H1 (cell line): ENCODE data around the gene NECTIN1. TPM values are rescaled to one million over a fixed set of nuclear protein-coding genes. Genes with fewer than 3 reads are reported as not detected.

Experiments used
- ASH2L ChIP-seq: fragments of 200-600, 300-600 bp; sonication (generic); IDR thresholded peaks from one replicate; pipeline ENCODE4 v1.7.1; 2017; ENCODE audit warnings: low read length
- CBX5 ChIP-seq: fragments of 300-800, 300-1000 bp; sonication (generic); IDR thresholded peaks from 2 replicates; pipeline ENCODE4 v1.7.1; 2016; ENCODE audit warnings: antibody characterized with exemption, low read length, low read depth
- CBX8 ChIP-seq: fragments of 300-800, 300-1000 bp; sonication (generic); IDR thresholded peaks from 2 replicates; pipeline ENCODE4 v1.7.1; 2016; ENCODE audit warnings: low read depth, low read length, borderline replicate concordance
- polyA plus RNA-seq, 7 experiments: library from polyadenylated mRNA; depleted of rRNA in 3 of 7; stranded (reverse) in 5 of 7; unstranded in 2 of 7; fragments of >200 nt in 5 of 7; fragments of 200-250 nt in 2 of 7; gene quantifications; 1 replicate in 5 of 7; 2 replicates in 1 of 7; 4 replicates in 1 of 7; pipeline versions ENCODE4 v1.2.1 to v1.2.3, GENCODE V29; 2011 to 2013; ENCODE audit warnings: missing spikeins in 2 of 7, mixed read lengths in 2 of 7
- total RNA-seq: library from RNA; stranded (reverse); fragmentation: NEBNext Ultra II Directional; extraction: Animal tissue kit (Norgen Biotek cat#: 25700); gene quantifications from 2 replicates; pipeline ENCODE4 v1.2.1, GENCODE V29; 2021
- TF ChIP-seq, protein P1 (sequence below), 3 experiments: IDR thresholded peaks; 1 replicate in 2 of 3; 2 replicates in 1 of 3; pipeline versions ENCODE4 v1.5.1 to v1.6.1; 2011; ENCODE audit warnings: low read length in 3 of 3, mild to moderate bottlenecking in 3 of 3, inconsistent platforms in 2 of 3, low read depth in 1 of 3, moderate library complexity in 1 of 3; ENCODE audit not compliant: insufficient read depth in 1 of 3; ENCODE audit errors: control extremely low read depth in 1 of 3
- TF ChIP-seq, protein P2 (sequence below): IDR thresholded peaks from 2 replicates; pipeline ENCODE4 v1.6.1; 2011; ENCODE audit warnings: low read depth, mild to moderate bottlenecking, low read length; ENCODE audit not compliant: insufficient read depth
- TF ChIP-seq, protein P3 (sequence below): IDR thresholded peaks from 2 replicates; pipeline ENCODE4 v1.6.1; 2011; ENCODE audit warnings: low read length, improper control_type of control experiment

NECTIN1 gene
- total and polyA plus RNA-seq, 2 of the 8 experiments (the other 6 are each of a cell fraction or from before 2014, with no cell fraction given), result 43.2 to 97.7 TPM

DNA sequence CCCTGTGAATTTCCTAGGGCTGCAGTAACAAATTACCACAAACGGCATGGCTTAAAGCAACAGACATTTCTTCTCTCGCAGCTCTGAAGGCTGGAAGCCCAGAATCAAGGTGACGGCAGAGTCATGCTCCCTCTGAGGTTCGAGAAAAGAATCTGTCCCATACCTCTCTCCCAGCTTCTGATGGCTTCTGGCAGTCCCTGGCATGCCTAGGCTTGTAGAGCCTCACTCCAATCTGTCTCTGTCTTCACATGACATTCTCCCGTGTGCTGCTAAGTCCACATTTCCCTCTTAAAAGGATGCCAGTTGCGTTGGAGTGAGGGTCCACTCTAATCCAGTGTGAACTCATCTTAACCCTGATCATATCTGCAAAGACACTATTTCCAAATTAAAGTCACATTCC, 116.2 kb downstream of the NECTIN1 start (continued):
- TF ChIP-seq, protein P1, sequence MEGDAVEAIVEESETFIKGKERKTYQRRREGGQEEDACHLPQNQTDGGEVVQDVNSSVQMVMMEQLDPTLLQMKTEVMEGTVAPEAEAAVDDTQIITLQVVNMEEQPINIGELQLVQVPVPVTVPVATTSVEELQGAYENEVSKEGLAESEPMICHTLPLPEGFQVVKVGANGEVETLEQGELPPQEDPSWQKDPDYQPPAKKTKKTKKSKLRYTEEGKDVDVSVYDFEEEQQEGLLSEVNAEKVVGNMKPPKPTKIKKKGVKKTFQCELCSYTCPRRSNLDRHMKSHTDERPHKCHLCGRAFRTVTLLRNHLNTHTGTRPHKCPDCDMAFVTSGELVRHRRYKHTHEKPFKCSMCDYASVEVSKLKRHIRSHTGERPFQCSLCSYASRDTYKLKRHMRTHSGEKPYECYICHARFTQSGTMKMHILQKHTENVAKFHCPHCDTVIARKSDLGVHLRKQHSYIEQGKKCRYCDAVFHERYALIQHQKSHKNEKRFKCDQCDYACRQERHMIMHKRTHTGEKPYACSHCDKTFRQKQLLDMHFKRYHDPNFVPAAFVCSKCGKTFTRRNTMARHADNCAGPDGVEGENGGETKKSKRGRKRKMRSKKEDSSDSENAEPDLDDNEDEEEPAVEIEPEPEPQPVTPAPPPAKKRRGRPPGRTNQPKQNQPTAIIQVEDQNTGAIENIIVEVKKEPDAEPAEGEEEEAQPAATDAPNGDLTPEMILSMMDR (IDR thresholded peaks at IDR 0.05; ENCODE audit: control extremely low read depth in 1 of 3, insufficient read depth in 1 of 3, low read depth in 1 of 3, low read length in 3 of 3), result no peak
- TF ChIP-seq, protein P2, sequence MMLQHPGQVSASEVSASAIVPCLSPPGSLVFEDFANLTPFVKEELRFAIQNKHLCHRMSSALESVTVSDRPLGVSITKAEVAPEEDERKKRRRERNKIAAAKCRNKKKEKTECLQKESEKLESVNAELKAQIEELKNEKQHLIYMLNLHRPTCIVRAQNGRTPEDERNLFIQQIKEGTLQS, result no peak
- TF ChIP-seq ASH2L (no peak), CBX8 (no peak), CBX5 (no peak)
- TF ChIP-seq, protein P3, sequence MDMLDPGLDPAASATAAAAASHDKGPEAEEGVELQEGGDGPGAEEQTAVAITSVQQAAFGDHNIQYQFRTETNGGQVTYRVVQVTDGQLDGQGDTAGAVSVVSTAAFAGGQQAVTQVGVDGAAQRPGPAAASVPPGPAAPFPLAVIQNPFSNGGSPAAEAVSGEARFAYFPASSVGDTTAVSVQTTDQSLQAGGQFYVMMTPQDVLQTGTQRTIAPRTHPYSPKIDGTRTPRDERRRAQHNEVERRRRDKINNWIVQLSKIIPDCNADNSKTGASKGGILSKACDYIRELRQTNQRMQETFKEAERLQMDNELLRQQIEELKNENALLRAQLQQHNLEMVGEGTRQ, result no peak
